HG03196 (cell line): ENCODE data around the gene ASCC3.
"Not testable (repeated sequence)": the region's sequence is repeated elsewhere in the genome, so short reads cannot be mapped to it uniquely, and the experiment has no call there.

ENCODE experiments used
- ATAC-seq: cut with Tn5 transposase; IDR thresholded peaks from one replicate; pipeline ENCODE4 v1.9.1; 2021; ENCODE audit not compliant: unreplicated experiment

The ASCC3 gene

GRCh38 chr6:100809346-100809745, 71.8 kb downstream of the ASCC3 start:
- no peak for ATAC-seq

- no peak for ATAC-seq
These were observed 72.4 kb downstream of the ASCC3 start for GRCh38 chr6:100808638-100809275.

- no peak for ATAC-seq
These were observed 74.8 kb downstream of the ASCC3 start for GRCh38 chr6:100806296-100806695.

GRCh38 chr6:100803264-100804045, 77.7 kb downstream of the ASCC3 start:
- ATAC-seq = no peak

- ATAC-seq = no peak
These were observed 80.1 kb downstream of the ASCC3 start for GRCh38 chr6:100801036-100801435.

- ATAC-seq = peak; percentile 91
These were observed 84.9 kb downstream of the ASCC3 start for GRCh38 chr6:100796049-100796823.

GRCh38 chr6:100790084-100790483, 91.0 kb downstream of the ASCC3 start:
- no peak for ATAC-seq

GRCh38 chr6:100785982-100786381, 95.1 kb downstream of the ASCC3 start:
- ATAC-seq = no peak

GRCh38 chr6:100780648-100781047, 100.5 kb downstream of the ASCC3 start:
- ATAC-seq = no peak

GRCh38 chr6:100775667-100776066, 105.5 kb downstream of the ASCC3 start:
- no peak for ATAC-seq

- no peak for ATAC-seq
These were observed 106.4 kb downstream of the ASCC3 start for GRCh38 chr6:100774681-100775080.

- ATAC-seq = no peak
These were observed 112.2 kb downstream of the ASCC3 start for GRCh38 chr6:100768816-100769351.

GRCh38 chr6:100763617-100764241, 117.4 kb downstream of the ASCC3 start:
- ATAC-seq = no peak

- ATAC-seq = no peak
These were observed 119.3 kb downstream of the ASCC3 start for GRCh38 chr6:100761841-100762240.

GRCh38 chr6:100758386-100758785, 122.7 kb downstream of the ASCC3 start:
- ATAC-seq = not testable (repeated sequence)

GRCh38 chr6:100753421-100753820, 127.7 kb downstream of the ASCC3 start:
- no peak for ATAC-seq

GRCh38 chr6:100751590-100751989, 129.5 kb downstream of the ASCC3 start:
- ATAC-seq = no peak

GRCh38 chr6:100745419-100746041, 135.6 kb downstream of the ASCC3 start:
- no peak for ATAC-seq

GRCh38 chr6:100740439-100740838, 140.7 kb downstream of the ASCC3 start:
- no peak for ATAC-seq

GRCh38 chr6:100737720-100738119, 143.4 kb downstream of the ASCC3 start:
- ATAC-seq = not testable (repeated sequence)

- ATAC-seq = no peak
These were observed 149.7 kb downstream of the ASCC3 start for GRCh38 chr6:100731411-100731810.
